GM12891 (cell line): Measurements from ENCODE around the gene PKHD1.

Experiments
- PAX5 ChIP-seq: IDR thresholded peaks from 2 replicates; pipeline ENCODE4 v1.6.1; 2011; ENCODE audit warnings: low read length, moderate library complexity, mild to moderate bottlenecking; ENCODE audit not compliant: insufficient read depth, severe bottlenecking
- POLR2A ChIP-seq: IDR thresholded peaks from 2 replicates; pipeline ENCODE4 v1.6.1; 2011; ENCODE audit warnings: low read depth, low read length, control low read depth
- POLR2AphosphoS5 ChIP-seq: IDR thresholded peaks from 2 replicates; pipeline ENCODE4 v1.6.1; 2011; ENCODE audit warnings: low read depth, low read length, control low read depth
- POU2F2 ChIP-seq: IDR thresholded peaks from 2 replicates; pipeline ENCODE4 v1.6.1; 2011; ENCODE audit warnings: low read depth, mild to moderate bottlenecking, control low read depth, low read length, moderate library complexity
- SPI1 ChIP-seq: IDR thresholded peaks from 2 replicates; pipeline ENCODE4 v1.6.1; 2011; ENCODE audit warnings: low read depth, low read length, control low read depth
- TAF1 ChIP-seq: IDR thresholded peaks from 2 replicates; pipeline ENCODE4 v1.6.1; 2011; ENCODE audit warnings: low read depth, low read length, control low read depth

GRCh38 chr6:52074716-52075115 lies 12.7 kb downstream of the PKHD1 start:
- TF ChIP-seq POLR2A: no peak
- no peak for TF ChIP-seq PAX5
- TF ChIP-seq TAF1: no peak
- no peak for TF ChIP-seq POLR2AphosphoS5
- no peak for TF ChIP-seq POU2F2
- TF ChIP-seq SPI1: no peak
